AG08396 (cell line): ENCODE results near the gene DGKI.

Source experiments
- DNase-seq: peaks from one replicate; pipeline ENCODE4 v3.0.0; 2012; ENCODE audit warnings: low spot score, mixed read lengths

DGKI gene

DNA sequence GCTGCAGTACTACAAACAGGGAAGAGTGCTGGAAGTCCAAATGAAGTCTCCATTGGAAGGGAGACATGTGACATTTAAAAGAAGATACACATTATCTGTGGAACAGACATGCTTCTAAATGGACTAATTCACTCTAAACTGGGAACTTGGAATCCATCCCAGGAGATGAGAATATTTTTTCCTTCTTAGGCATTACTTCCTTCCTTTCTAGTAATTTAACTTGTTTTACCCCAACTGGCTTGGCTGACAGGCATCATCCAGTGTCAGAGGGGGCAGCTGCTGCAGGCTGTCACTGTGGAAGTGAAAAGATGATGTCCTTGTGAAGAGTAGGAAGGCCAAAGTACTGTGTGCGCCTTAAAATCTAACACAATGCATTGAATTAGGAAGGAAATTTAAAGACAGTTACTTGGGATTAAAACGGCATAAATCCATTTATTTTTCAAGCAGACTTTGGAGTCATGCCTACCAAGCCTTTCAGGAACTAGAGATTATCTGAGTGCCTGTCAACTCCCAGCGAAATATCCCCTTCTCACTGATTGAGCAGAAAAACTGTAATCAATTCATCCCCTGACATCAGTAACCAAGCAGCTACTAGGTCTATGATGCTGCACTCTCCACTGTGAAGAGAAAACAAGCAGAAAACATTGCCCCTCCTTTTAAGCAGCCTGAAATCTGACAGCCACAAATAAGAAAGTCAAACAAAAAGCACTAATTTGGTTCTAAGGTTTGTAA is 161.2 kb downstream of the DGKI start:
- no peak for DNase-seq

DNA sequence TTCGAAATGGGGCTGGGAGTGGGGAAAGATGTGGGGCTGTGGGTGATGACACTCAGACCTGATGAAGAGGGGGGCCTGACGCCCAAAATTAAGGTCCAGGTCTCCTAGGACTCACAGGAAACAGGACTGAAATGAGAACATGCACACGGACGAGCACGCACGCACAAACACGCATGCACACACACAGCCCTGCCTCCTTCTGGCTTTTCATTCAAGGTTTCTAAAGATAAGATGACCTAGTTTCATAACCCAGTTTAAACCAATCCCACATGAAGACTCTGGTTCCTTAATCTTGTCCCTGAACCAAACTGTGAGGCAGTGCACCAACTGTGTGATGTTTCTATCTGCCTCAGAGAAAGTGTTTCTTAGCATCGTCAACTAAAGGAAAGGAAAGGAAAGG is 162.0 kb downstream of the DGKI start:
- DNase-seq, result no peak

DNA sequence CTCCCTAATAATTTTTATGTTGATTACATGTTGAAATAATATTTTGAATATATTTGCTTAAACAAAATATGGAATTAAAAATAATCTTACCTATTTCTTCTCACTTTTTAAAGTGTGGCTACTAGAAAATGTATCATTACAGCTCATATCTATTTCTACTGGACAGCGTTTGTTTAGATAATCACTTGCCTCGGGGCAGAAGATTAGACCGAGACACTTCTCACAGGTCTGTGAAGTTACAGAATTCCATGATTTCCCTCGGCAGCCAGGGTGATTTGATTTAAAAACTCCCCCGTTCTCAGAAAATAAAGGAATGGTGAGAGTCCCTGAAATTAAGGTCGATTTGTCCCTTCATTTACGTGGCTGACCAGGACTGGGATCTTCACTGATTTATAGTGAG is 162.5 kb downstream of the DGKI start:
- DNase-seq, result no peak

GRCh38 chr7:137682596-137682995 is 164.2 kb downstream of the DGKI start:
- DNase-seq, result peak; percentile 25

GRCh38 chr7:137681657-137682562 is 164.9 kb downstream of the DGKI start:
- peak; percentile 45 for DNase-seq

GRCh38 chr7:137674551-137675409 is 172.0 kb downstream of the DGKI start:
- DNase-seq, result no peak

DNA sequence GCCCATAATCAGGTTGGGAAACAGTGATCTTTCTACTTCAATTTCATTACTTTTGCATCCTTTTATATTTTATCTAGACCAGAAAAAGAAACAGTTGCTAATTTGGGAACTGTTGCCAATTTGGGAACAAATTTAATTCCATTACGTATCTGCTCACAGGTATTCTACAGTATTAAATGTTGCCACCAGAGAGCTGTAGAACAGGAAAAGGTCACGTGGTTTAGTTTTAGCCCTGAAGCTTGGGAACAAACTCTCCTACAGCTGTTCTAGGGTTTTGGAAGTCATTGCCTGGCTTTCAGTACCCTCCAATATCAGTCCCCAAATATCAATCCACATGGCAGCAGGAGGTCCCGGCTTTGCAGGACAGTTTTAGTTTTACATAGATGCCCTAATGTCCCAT is 172.7 kb downstream of the DGKI start:
- DNase-seq, result no peak

DNA sequence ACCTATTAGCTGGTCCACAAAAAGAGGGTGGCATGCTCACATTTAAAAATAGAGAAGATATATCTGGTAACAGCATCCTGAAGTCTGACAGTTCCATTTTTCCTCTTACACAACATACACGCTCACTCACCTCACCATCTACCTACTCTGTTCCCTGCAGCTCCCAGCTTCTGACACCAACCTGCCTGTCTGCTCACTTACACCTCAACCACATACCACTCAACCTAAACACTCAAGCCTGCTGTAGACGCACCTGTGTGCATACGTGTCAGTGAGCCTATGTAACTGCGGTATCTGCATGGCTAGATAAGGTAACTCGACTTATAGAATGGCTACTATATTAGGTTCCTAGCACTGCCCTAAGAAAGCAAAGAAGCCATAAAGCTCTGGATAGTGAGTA is 174.9 kb downstream of the DGKI start:
- DNase-seq, result no peak

DNA sequence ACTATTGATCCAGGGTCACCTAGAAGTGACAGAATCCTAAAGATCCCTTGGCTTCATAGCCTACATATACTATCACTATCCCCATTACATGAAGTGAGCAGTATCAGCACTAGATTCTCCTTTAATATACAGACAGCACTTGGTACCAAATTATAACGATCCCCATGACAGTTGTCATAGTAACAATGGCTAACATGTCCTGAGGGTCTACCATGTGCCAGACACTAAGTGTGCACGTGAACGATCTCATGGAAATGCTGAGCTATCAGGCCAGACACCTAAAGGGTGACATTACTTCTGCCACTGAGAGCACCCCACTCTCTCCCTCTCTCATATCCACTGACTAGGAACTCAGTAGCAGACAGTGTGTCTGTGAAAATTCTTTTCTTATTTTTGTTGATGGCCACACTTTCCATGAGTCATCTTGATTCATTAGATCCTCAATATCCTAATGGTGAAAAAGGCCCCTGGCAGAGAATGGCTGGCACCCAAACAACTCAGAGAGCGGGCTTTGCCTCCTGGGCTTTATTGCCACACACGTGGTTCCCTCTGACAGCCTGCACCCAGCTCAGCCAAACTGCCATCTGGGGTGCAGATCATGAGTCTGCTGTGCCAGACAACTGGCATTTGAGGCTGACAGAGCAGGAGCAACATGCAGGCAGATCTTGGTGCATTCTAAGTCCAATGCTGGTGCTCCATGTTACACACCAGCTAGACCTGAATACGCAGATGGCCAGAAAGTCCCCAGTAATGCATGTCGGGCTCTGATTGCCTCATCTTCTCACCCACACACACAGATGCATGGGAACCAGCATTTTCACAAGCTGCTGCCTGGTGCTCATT is 176.3 kb downstream of the DGKI start:
- no peak for DNase-seq

DNA sequence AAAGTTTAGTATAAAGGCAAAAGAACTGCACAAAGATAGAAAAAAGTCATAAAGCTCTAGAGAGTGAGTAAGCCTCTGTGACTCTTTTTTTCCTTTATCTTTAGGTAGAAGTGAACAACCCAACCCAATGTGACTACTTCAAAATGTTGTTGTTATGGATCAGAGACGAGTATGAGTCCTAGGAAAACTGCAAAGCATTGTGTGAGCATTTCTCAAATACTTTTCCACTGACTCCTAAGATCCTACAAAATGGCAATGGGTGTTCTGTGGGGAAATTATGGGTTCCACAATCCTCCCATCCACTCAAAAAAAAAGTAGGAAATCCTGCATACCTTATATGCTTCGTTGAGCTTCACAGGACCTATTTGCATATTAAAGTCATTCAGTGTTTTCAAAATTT is 177.1 kb downstream of the DGKI start:
- peak; percentile 12 for DNase-seq

GRCh38 chr7:137668404-137668803 is 178.4 kb downstream of the DGKI start:
- no peak for DNase-seq

- DNase-seq, result peak; percentile 67
Observed at GRCh38 chr7:137667633-137668387, 179.0 kb downstream of the DGKI start.

DNA sequence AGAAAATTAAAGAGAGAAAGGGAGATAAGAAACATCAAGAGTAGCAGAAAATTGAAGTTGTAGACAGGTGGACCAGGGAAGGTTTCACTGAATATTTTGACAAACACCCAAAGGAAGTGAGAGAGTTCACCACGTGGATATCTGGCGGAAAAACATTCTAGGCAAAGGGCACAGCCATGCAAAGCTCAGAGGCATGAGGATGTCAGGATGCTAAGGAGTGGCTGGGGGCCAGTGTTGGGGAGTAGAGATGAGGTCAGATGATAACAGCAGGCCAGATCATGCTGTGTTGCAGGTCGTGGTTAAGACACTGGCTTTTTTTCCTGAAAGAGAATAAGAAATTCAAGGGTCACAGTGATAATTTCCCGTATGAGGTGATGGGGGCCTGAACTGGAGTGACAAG is 181.9 kb downstream of the DGKI start:
- no peak for DNase-seq

DNA sequence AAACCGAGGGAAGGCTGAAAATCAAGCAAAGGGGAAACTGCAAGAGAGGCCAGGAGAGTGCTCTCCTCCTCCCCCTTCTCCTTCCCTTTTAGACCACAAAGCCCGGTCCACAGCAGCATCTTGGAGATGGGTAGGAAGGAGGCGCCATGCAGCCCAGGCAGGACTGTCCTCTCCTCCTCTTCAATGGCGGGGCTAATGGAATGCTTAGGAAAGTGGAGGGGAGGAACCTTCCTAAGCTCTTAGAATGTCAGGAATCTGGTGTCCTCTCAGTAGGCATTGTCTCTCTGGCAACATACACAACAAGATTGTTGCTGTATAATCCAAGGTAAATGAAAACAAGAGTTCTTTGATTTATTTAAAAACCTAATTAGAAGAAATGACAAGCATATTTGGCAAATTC is 185.1 kb downstream of the DGKI start:
- DNase-seq, result no peak

DNA sequence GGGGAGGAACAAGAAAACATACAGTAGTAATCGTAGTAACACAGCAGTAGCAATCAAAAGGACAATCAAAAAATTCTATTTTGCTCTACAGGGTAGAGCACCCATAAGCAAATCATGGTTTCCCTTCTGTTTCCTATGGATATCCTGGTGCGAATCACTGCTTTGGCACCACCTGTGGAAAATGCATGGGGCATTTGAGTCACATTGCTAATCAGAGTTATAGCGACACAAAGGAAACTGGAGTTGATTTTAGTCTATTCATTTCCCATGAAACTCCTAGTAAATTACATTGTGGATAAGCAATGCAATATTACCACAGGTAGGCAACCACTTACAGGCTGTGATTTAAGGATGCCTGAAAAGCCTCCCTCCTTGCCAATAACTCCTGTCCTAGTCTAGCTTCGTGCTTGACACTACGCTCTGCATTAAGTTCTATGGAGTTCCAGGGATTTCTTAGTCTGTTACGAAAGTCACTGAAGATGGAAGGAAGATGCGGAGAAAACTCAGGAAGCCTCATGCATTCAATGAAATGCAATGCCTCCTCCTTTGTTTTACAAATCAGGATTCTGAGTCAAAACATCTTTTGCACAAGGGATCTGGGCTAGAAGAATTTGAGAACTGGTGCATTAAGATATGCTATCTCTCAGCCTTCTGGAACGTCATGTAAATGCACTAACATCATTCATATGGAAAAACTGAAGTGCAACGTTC is 188.4 kb downstream of the DGKI start:
- no peak for DNase-seq

DNA sequence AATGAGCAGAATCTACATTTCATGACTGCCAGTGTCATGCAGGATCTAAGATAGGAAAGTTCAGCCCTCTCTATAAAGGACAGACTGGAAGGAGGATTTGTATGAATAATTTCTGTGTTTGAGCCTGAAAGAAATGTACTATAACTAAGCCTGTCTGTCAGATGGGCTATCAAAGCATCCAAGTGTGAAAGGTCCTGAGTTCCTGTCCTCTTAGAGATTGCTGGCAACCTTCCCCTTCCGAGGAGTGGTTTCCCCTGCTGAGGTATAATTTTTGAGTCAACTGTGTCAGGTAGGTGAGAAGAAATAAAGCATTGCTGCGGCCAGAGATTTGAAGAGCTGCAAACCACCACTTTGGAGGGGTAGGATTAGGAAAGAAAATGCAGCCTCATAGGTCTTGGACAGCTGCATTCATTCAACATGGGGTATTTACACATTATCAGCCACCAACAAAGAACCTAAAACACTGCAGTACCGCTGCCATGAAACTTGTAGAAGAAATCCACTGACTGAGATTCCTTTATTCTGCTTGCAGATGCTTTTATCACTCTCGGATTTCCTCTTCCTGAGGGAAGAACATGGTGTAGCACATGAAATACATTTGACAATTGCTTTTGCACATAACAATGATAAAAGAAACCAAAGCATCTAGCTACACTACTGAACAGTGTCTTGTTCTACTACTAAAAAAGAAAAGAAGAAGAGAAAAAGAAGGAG is 189.1 kb downstream of the DGKI start:
- no peak for DNase-seq

DNA sequence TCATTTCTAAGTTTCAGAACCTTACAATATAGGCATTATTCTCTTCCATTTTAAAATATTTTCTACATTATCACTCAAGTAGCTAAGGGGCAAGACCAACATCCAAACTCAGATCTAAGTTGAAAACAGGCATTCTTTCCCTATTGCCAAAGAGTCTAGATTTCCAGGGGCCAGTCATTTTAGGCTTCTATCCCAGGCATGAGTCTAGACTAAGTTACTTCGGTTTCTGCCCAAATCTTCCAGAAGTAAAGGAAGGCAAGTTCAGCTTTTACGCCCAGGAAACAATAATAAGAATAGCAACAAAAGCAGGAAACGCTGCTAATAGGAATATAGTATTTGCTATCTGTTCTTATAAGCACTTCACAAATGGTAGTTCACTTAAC is 189.9 kb downstream of the DGKI start:
- DNase-seq, result no peak

DNA sequence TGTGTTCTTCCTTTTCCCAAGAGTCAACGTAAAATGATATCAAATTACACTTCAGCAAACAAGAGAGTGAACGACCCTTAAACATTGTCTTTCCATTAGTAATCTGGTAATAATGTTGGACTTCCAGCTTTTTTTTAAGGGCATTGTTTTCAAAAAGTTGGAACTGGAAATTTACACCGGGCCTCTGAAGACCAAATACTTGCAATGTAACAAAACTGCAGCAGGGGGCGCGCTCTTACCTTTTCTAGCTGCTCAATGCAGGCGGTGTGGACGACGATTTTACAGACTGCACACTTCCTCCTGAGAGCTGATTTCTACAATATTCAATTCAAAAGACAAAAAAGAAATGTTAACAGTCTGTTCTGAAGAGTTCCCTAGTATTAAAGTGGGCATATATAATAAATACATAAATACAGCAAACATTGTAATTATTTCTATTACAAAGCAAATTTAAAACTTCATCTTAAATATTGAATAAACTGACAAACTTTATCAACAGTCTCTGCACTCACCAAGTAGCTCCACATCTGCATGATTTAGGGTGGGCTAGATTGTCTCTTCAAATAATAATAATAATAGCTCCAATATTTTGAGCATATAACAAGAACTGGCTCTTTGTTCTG is 190.4 kb downstream of the DGKI start:
- DNase-seq, result peak; percentile 62

- DNase-seq, result no peak
Observed at GRCh38 chr7:137655804-137656203, 191.0 kb downstream of the DGKI start.
